Endothelial cell of umbilical vein (primary cell): ENCODE data around the gene PNPLA2. TPM values are rescaled to one million over a fixed set of nuclear protein-coding genes. Genes with fewer than 3 reads are reported as not detected.

Experiments
- BruUV-seq: library from RNA; stranded (reverse); fragments of 400-500 nt; replicated peaks from 2 replicates; lab custom pipeline; 2021; lab: Mats Ljungman, UMichigan
- CTCF ChIA-PET: fragments of 300-600, 350-600 bp; sonication (Branson Sonifier 250); formaldehyde crosslinking; loops from one replicate; lab custom pipeline; 2021; ENCODE audit warnings: antibody characterized with exemption, inconsistent platforms; lab: Charles Lee
- POLR2A ChIA-PET: fragments of 300-600, 350-600 bp; sonication (Branson Sonifier 250); formaldehyde crosslinking; loops from one replicate; lab custom pipeline; 2021; ENCODE audit warnings: antibody characterized with exemption, inconsistent platforms; lab: Charles Lee
- DNase-seq: peaks from one replicate; pipeline ENCODE4 v3.0.0-alpha.2; 2011; ENCODE audit warnings: low read depth, low spot score
- FAIRE-seq: peaks from 2 replicates; lab custom pipeline; 2011; peaks lifted over from hg19 to GRCh38; lab: Jason Lieb, UNC
- H2AFZ ChIP-seq: 2 replicates; pipeline ENCODE4 v1.6.0; 2012; ENCODE audit warnings: low read depth, low read length, control low read depth, inconsistent platforms
- H3K27ac ChIP-seq: 2 replicates; pipeline ENCODE4 v1.5.1; 2011; ENCODE audit warnings: low read depth, mild to moderate bottlenecking, control low read depth, low read length, moderate library complexity; ENCODE audit not compliant: insufficient read depth
- H3K27me3 ChIP-seq, 2 experiments: 2 replicates each; pipeline versions ENCODE4 v1.6.0 to v1.6.1; 2011; ENCODE audit warnings: low read length in 2 of 2, mixed read lengths in 1 of 2; ENCODE audit not compliant: control insufficient read depth in 2 of 2, insufficient read depth in 2 of 2
- H3K36me3 ChIP-seq, 2 experiments: 2 replicates in 1 of 2; 3 replicates in 1 of 2; pipeline ENCODE4 v1.5.1; 2011; ENCODE audit warnings: low read length in 2 of 2, mild to moderate bottlenecking in 1 of 2, moderate library complexity in 1 of 2; ENCODE audit not compliant: control insufficient read depth in 2 of 2, insufficient read depth in 2 of 2; ENCODE audit errors: extremely low read depth in 1 of 2
- H3K4me1 ChIP-seq: 3 replicates; pipeline ENCODE4 v1.5.1; 2011; ENCODE audit warnings: mild to moderate bottlenecking, low read length; ENCODE audit not compliant: control insufficient read depth, insufficient read depth; ENCODE audit errors: extremely low read depth
- H3K4me2 ChIP-seq: 2 replicates; pipeline ENCODE4 v1.6.1; 2011; ENCODE audit warnings: low read length, control low read depth, mixed read lengths; ENCODE audit not compliant: insufficient read depth
- H3K4me3 ChIP-seq, 3 experiments: fragments of 200-600 bp in 1 of 3; sonication (generic), shearing (Covaris generic) in 1 of 3; replicated peaks in 1 of 3; 2 replicates each; pipeline ENCODE4 v1.5.1; 2011 to 2016; ENCODE audit warnings: control low read depth in 3 of 3, low read length in 3 of 3, mild to moderate bottlenecking in 2 of 3, inconsistent platforms in 1 of 3, low read depth in 1 of 3, moderate library complexity in 1 of 3; ENCODE audit not compliant: insufficient read depth in 1 of 3
- H3K79me2 ChIP-seq: 2 replicates; pipeline ENCODE4 v1.6.0; 2012; ENCODE audit warnings: low read length, inconsistent platforms; ENCODE audit not compliant: control insufficient read depth, insufficient read depth
- H3K9ac ChIP-seq: replicated peaks from 2 replicates; pipeline ENCODE3; 2011; ENCODE audit warnings: low read length, control low read depth; ENCODE audit not compliant: insufficient read depth; ENCODE audit errors: extremely low read depth
- H3K9me1 ChIP-seq: replicated peaks from 3 replicates; pipeline ENCODE4 v1.6.0; 2011; ENCODE audit warnings: mild to moderate bottlenecking, low read length; ENCODE audit not compliant: control insufficient read depth, insufficient read depth; ENCODE audit errors: extremely low read depth
- H3K9me3 ChIP-seq: replicated peaks from 2 replicates; pipeline ENCODE4 v1.5.1; 2012; ENCODE audit warnings: low read length, inconsistent platforms; ENCODE audit not compliant: control insufficient read depth, insufficient read depth
- H4K20me1 ChIP-seq: replicated peaks from 2 replicates; pipeline ENCODE3; 2011; ENCODE audit warnings: mild to moderate bottlenecking, low read length; ENCODE audit not compliant: control insufficient read depth, insufficient read depth; ENCODE audit errors: extremely low read depth
- CTCF ChIP-seq, 2 donors: IDR thresholded peaks; 1 replicate in 1 of 2; 2 replicates in 1 of 2; pipeline ENCODE4 v1.5.1; 2011; ENCODE audit warnings: low read length in 2 of 2, mild to moderate bottlenecking in 2 of 2, moderate library complexity in 2 of 2, control low read depth in 1 of 2, inconsistent platforms in 1 of 2, low read depth in 1 of 2; ENCODE audit not compliant: insufficient read depth in 1 of 2; ENCODE audit errors: extremely low read depth in 1 of 2
- EZH2 ChIP-seq: IDR thresholded peaks from 2 replicates; pipeline ENCODE4 v1.6.1; 2012; ENCODE audit warnings: borderline replicate concordance, low read depth, mild to moderate bottlenecking, moderate library complexity, low read length, inconsistent platforms; ENCODE audit not compliant: severe bottlenecking
- FOS ChIP-seq: IDR thresholded peaks from 2 replicates; pipeline ENCODE4 v1.6.1; 2011; ENCODE audit warnings: mild to moderate bottlenecking, low read length, moderate library complexity, borderline replicate concordance; ENCODE audit not compliant: insufficient read depth
- GATA2 ChIP-seq: IDR thresholded peaks from 2 replicates; pipeline ENCODE4 v1.7.0; 2011; ENCODE audit warnings: low read depth, mild to moderate bottlenecking, moderate library complexity, mixed read lengths, low read length; ENCODE audit not compliant: insufficient read length, insufficient read depth
- JUN ChIP-seq: IDR thresholded peaks from 2 replicates; pipeline ENCODE4 v1.6.1; 2011; ENCODE audit warnings: borderline replicate concordance, low read depth; ENCODE audit not compliant: insufficient read length, insufficient read depth
- MAX ChIP-seq: IDR thresholded peaks from 2 replicates; pipeline ENCODE4 v1.6.1; 2011; ENCODE audit not compliant: insufficient read depth, insufficient read length
- MYC ChIP-seq: IDR thresholded peaks from one replicate; pipeline ENCODE4 v1.6.1; 2011; ENCODE audit warnings: mild to moderate bottlenecking, low read depth, low read length
- POLR2A ChIP-seq: IDR thresholded peaks from 2 replicates; pipeline ENCODE4 v1.6.1; 2012; ENCODE audit warnings: low read depth, mild to moderate bottlenecking, control low read depth, low read length
- POLR2AphosphoS5 ChIP-seq: IDR thresholded peaks from 2 replicates; pipeline ENCODE4 v1.6.1; 2012; ENCODE audit warnings: low read depth, mild to moderate bottlenecking, control low read depth, low read length, moderate library complexity; ENCODE audit not compliant: insufficient read depth
- dilution Hi-C: fragments of 300-500 bp; cut with MboI; formaldehyde crosslinking; loops from one replicate; pipeline ENCODE4 v1.15.0; 2019; ENCODE audit warnings: low sequenced_read_pairs; ENCODE audit not compliant: extremely low pct_ligation_motif_present
- intact Hi-C: fragments of 100-400 bp; cut with micrococcal nuclease; formaldehyde crosslinking; loops from one replicate; pipeline ENCODE4 v1.10.0; 2022
- polyA plus RNA-seq, 4 experiments: library from polyadenylated mRNA; depleted of rRNA in 3 of 4; stranded (reverse) in 3 of 4; unstranded in 1 of 4; fragments of >200 nt; gene quantifications; 2 replicates each; pipeline versions ENCODE4 v1.2.1 to v1.2.3, GENCODE V29; 2011 to 2012; ENCODE audit warnings: missing spikeins in 1 of 4
- total RNA-seq: library from RNA; stranded (reverse); gene quantifications from 2 replicates; pipeline ENCODE4 v1.2.3, GENCODE V29; 2021

PNPLA2 gene
- total and polyA plus RNA-seq, 2 donors (not counting 3 experiments of a cell fraction or from before 2014, with no cell fraction given), result 73.1 to 75.6 TPM

- Histone ChIP-seq H3K9ac (no peak overlapping the region), H3K79me2 (no peaks in the 10 kb centered on the region), H3K27ac (no peak overlapping the region), H3K4me3 (no peak overlapping the region), H3K4me2 (no peak overlapping the region), H3K27me3 (no peaks in the 10 kb centered on the region), H4K20me1 (no peaks in the 10 kb centered on the region), H3K4me1 (no peaks in the 10 kb centered on the region), H3K36me3 (peaks cover 0 to 5% of the 10 kb centered on the region in 2 experiments), H3K9me1 (no peaks in the 10 kb centered on the region), H3K9me3 (no peaks in the 10 kb centered on the region), H2AFZ (no peak overlapping the region)
- DNase-seq (no peak), FAIRE-seq (no peak)
- TF ChIP-seq FOS (no peak), MYC (no peak), GATA2 (no peak), POLR2A (no peak), MAX (no peak), JUN (no peak), POLR2AphosphoS5 (no peak), CTCF (IDR thresholded peaks at IDR 0.05; ENCODE audit: extremely low read depth in 1 of 2, insufficient read depth in 1 of 2, low read depth in 1 of 2, low read length in 2 of 2) (no peak), EZH2 (no peak)
- CTCF ChIA-PET, result interaction anchor here (1.8 to 2.5 kb wide), 2 partner anchors 29 to 182 kb away, joined by 4 to 7 read pairs; no protein-coding TSS in a partner anchor
- dilution Hi-C loops, result no loop called here
- POLR2A ChIA-PET, result no interaction called here
- BruUV-seq, result no TSS peak
- intact Hi-C loops, result no loop called here
Observed at GRCh38 chr11:868802-869201, 50.1 kb downstream of the PNPLA2 start.
